GM19438 (cell line): ENCODE data around the gene CFAP61.
"Not testable (repeated sequence)": the region's sequence is repeated elsewhere in the genome, so short reads cannot be mapped to it uniquely, and the experiment has no call there.

Source experiments
- ATAC-seq: cut with Tn5 transposase; IDR thresholded peaks from one replicate; pipeline ENCODE4 v1.9.1; 2021; ENCODE audit warnings: low read depth; ENCODE audit not compliant: unreplicated experiment

CFAP61 gene

GRCh38 chr20:20052074-20052970 is at the start of gene CFAP61, which contains the start of gene CRNKL1:
Gene CFAP61, plus strand, starts transcription at chr20:20052532. Its CDS starts 4,122 bp downstream, at chr20:20056654.
Gene CRNKL1, minus strand, starts transcription at chr20:20052466. Its CDS starts 124 bp downstream, at chr20:20052342.
- peak; percentile 93 for ATAC-seq

- no peak for ATAC-seq
Observed at GRCh38 chr20:20003031-20003954, 49.0 kb upstream of the CFAP61 start.

- ATAC-seq = not testable (repeated sequence)
Observed at GRCh38 chr20:20003955-20004322, 48.4 kb upstream of the CFAP61 start.

- no peak for ATAC-seq
Observed at GRCh38 chr20:20005342-20005741, 47.0 kb upstream of the CFAP61 start.

GRCh38 chr20:20009784-20010253 is 42.5 kb upstream of the CFAP61 start:
- no peak for ATAC-seq

GRCh38 chr20:20010639-20011500 is 41.5 kb upstream of the CFAP61 start:
- no peak for ATAC-seq

- ATAC-seq = no peak
Observed at GRCh38 chr20:20012541-20012940, 39.8 kb upstream of the CFAP61 start.

GRCh38 chr20:20014659-20015058 is 37.7 kb upstream of the CFAP61 start:
- ATAC-seq = no peak

- peak; percentile 99 for ATAC-seq
Observed at GRCh38 chr20:20017001-20017843, 35.1 kb upstream of the CFAP61 start, which contains the start of gene NAA20. Gene NAA20, plus strand, starts transcription at chr20:20017362. Its CDS starts 35 bp downstream, at chr20:20017397.

GRCh38 chr20:20017844-20018185 is 34.5 kb upstream of the CFAP61 start:
- ATAC-seq = peak; percentile 6

- no peak for ATAC-seq
Observed at GRCh38 chr20:20018366-20018765, 34.0 kb upstream of the CFAP61 start.

- no peak for ATAC-seq
Observed at GRCh38 chr20:20019123-20019522, 33.2 kb upstream of the CFAP61 start.

- no peak for ATAC-seq
Observed at GRCh38 chr20:20020908-20021307, 31.4 kb upstream of the CFAP61 start.

- no peak for ATAC-seq
Observed at GRCh38 chr20:20021835-20022234, 30.5 kb upstream of the CFAP61 start.

GRCh38 chr20:20022498-20022897 is 29.8 kb upstream of the CFAP61 start:
- peak; percentile 74 for ATAC-seq

GRCh38 chr20:20023395-20023794 is 28.9 kb upstream of the CFAP61 start:
- ATAC-seq = no peak

- no peak for ATAC-seq
Observed at GRCh38 chr20:20024942-20025341, 27.4 kb upstream of the CFAP61 start.

GRCh38 chr20:20027284-20027683 is 25.0 kb upstream of the CFAP61 start:
- ATAC-seq = no peak

GRCh38 chr20:20031790-20032189 is 20.5 kb upstream of the CFAP61 start:
- ATAC-seq = no peak
